DMS 273 treated with DMSO at 0.1 percent for 48 hours (cell line): ENCODE data around the gene ZNF687.
A peak's percentile ranks its signal among the peaks of the same experiment; 100 is the strongest.
"Not testable (repeated sequence)": the region's sequence is repeated elsewhere in the genome, so short reads cannot be mapped to it uniquely, and the experiment has no call there.

Experiments used
- DNase-seq: peaks from one replicate; lab custom pipeline; 2025; lab: John Stamatoyannopoulos, UW

ZNF687 gene

GRCh38 chr1:151281969-151282882, at the start of gene ZNF687:
Gene ZNF687 (plus strand): TSS chr1:151282299. CDS start chr1:151286292, 3,993 bp downstream.
- DNase-seq = peak; percentile 100

- no peak for DNase-seq
These were observed 46.9 kb upstream of the ZNF687 start for GRCh38 chr1:151235235-151235634.

GRCh38 chr1:151237678-151238466, 44.2 kb upstream of the ZNF687 start:
- DNase-seq = no peak

GRCh38 chr1:151238467-151238739, 43.7 kb upstream of the ZNF687 start:
- DNase-seq = peak; percentile 100

GRCh38 chr1:151242442-151242841, 39.7 kb upstream of the ZNF687 start:
- no peak for DNase-seq

- DNase-seq = no peak
These were observed 38.3 kb upstream of the ZNF687 start for GRCh38 chr1:151243683-151244216.

GRCh38 chr1:151246786-151247185, 35.3 kb upstream of the ZNF687 start:
- no peak for DNase-seq

GRCh38 chr1:151251656-151252470, 30.2 kb upstream of the ZNF687 start:
- DNase-seq = peak; percentile 100

GRCh38 chr1:151254217-151255213, 27.6 kb upstream of the ZNF687 start, which contains the start of gene PSMD4:
Gene PSMD4 (plus strand): TSS chr1:151254734. CDS start chr1:151254783, 49 bp downstream.
- peak; percentile 100 for DNase-seq

GRCh38 chr1:151255381-151255780, 26.7 kb upstream of the ZNF687 start:
- DNase-seq = peak; percentile 95

GRCh38 chr1:151259351-151259750, 22.7 kb upstream of the ZNF687 start:
- no peak for DNase-seq

- DNase-seq = no peak
These were observed 16.5 kb upstream of the ZNF687 start for GRCh38 chr1:151265446-151266236.

GRCh38 chr1:151266315-151266714, 15.8 kb upstream of the ZNF687 start:
- no peak for DNase-seq

- no peak for DNase-seq
These were observed 15.3 kb upstream of the ZNF687 start for GRCh38 chr1:151266821-151267220.

- DNase-seq = no peak
These were observed 14.3 kb upstream of the ZNF687 start for GRCh38 chr1:151267760-151268159.

GRCh38 chr1:151273924-151274466, 8.1 kb upstream of the ZNF687 start:
- no peak for DNase-seq

GRCh38 chr1:151275341-151275740, 6.8 kb upstream of the ZNF687 start:
- not testable (repeated sequence) for DNase-seq

GRCh38 chr1:151277249-151277648, 4.8 kb upstream of the ZNF687 start:
- no peak for DNase-seq

- peak; percentile 100 for DNase-seq
These were observed 702 bp upstream of the ZNF687 start for GRCh38 chr1:151281225-151281968.
